AG09309 (cell line): Measurements from ENCODE around the gene STX16.
A peak's percentile ranks its signal among the peaks of the same experiment; 100 is the strongest.

Experiments
- DNase-seq: peaks from one replicate; pipeline ENCODE4 v3.0.0-alpha.2; 2010; ENCODE audit warnings: low read depth
- H3K4me3 ChIP-seq: 2 replicates; pipeline ENCODE4 v1.5.1; 2011; ENCODE audit warnings: mild to moderate bottlenecking, low read depth, low read length, moderate library complexity; ENCODE audit not compliant: control insufficient read depth
- TF ChIP-seq, protein P1 (sequence below): IDR thresholded peaks from 2 replicates; pipeline ENCODE4 v1.5.1; 2011; ENCODE audit warnings: mild to moderate bottlenecking, low read depth, low read length, inconsistent platforms; ENCODE audit not compliant: insufficient read depth, control insufficient read depth; ENCODE audit errors: missing control alignments

Gene STX16

DNA sequence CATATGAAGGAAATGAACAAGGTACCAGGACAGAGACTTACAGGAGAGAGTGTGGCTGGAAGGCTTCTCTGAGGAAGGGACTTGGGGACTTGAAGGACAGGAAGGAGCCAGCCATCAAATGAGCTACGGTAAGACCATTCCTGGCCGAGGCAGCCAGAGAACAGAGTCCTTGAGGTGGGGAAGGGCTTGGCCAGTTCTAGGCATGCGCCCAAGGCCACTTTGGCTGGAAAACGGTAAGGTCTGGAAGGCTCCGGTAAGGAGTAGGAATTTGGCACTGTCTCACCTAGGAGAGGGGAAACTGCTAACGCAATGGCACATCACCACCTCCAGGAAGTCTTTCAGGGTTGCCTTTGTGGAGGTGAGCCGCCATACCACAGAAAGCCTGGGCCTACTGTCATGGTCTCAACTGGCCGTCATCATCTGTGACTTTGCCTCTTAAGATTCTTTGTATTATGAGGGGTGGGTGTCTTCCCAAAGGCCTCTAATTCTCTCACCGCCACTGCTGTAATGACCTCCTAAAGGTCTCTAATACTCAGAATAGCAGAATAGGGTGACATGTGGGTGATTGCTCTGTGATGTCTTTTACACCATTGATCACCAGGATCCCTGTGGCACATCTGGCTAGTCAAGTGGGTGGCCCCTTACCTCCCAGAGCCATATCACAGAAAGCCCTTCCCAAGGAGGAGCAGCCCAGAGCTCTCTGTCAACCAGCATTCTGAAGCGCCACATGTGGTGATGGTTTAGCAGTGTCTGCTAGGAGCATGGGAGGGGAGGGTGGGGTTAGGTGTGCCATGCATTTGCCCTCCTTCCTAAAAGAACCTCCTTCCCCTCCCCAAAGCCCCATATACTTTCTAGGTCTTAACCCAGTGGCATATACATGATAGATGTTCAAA, 17.7 kb upstream of the STX16 start:
- TF ChIP-seq, protein P1, sequence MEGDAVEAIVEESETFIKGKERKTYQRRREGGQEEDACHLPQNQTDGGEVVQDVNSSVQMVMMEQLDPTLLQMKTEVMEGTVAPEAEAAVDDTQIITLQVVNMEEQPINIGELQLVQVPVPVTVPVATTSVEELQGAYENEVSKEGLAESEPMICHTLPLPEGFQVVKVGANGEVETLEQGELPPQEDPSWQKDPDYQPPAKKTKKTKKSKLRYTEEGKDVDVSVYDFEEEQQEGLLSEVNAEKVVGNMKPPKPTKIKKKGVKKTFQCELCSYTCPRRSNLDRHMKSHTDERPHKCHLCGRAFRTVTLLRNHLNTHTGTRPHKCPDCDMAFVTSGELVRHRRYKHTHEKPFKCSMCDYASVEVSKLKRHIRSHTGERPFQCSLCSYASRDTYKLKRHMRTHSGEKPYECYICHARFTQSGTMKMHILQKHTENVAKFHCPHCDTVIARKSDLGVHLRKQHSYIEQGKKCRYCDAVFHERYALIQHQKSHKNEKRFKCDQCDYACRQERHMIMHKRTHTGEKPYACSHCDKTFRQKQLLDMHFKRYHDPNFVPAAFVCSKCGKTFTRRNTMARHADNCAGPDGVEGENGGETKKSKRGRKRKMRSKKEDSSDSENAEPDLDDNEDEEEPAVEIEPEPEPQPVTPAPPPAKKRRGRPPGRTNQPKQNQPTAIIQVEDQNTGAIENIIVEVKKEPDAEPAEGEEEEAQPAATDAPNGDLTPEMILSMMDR, result no peak
- H3K4me3 ChIP-seq, result no peak overlapping the region
- DNase-seq, result no peak

DNA sequence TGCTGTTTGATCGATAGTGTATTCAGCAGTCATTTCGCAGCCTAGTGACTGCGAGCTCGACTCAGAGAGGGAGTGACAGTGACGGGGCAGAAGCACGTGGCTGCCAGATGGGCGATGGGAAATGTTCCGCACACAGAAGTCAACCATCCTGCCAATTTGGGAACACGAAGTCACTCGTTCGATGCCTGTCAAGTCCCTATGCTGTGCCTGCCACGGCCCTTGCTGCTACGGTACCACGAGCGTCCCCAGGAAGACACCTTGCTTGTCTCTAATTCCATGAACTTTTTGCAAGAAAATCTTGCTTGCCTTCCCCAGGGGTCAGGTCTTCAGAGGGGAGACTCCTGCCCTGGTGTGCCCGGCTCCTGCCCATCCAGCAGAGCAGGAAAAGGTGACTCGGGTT, 17.0 kb upstream of the STX16 start:
- no peak overlapping the region for H3K4me3 ChIP-seq
- DNase-seq, result no peak
- TF ChIP-seq, protein P1, result no peak

DNA sequence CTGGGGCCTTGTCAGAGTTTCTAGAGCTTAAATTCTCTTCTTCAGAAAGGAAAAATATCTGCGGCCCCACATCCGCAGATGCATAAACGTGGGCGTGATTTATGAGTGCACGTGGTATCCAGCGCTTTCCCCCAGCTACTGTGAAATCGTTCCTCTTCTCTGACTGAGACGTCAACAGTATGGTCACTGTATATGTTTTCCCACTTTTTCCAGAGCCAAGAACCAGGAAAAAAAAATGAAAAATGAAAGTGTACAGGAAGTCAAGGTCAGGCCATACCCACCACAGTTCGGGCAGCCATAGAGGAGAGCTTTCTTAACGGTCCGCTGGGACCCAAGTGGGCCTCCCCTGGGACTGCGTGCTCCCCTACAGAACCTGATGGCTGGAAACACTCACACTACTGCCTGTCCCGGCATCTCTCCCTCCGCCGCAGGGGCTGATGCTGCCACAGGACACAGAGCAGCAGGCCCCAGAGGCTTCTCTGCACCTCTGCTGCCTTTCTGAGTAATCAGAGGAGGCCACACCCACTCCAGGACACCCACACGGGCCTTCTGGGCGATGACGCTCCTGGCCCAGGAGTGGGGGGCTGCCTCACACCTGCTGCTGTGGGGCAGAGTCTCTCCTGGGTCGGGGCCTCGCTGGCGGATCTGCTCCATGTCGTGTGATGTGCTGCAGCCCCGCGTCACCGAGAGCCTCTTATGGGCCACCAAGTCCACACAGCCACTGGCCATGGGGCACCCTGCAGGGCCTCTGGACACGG, 16.4 kb upstream of the STX16 start:
- TF ChIP-seq, protein P1, result no peak
- no peak for DNase-seq
- H3K4me3 ChIP-seq, result no peak overlapping the region

DNA sequence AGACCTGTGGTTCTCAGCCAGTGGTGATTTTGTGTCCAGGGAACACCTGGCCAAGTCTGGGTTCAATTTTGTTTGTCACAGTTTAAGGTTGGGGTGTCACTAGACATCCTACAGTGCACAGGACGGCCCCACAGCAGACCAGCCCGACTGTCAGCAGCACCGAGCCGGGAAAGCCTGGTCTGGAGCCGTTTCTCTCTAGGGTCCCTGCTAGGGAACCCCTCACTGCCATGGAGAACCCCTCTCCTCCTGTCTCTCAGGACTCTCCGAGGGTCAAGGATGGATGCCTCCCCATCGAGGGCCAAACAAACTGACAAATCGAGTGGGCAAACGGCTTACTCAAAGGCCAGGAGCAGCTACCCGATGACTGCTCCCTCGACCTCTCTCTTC, 15.8 kb upstream of the STX16 start:
- no peak for DNase-seq
- H3K4me3 ChIP-seq, result no peak overlapping the region
- TF ChIP-seq, protein P1, result no peak

DNA sequence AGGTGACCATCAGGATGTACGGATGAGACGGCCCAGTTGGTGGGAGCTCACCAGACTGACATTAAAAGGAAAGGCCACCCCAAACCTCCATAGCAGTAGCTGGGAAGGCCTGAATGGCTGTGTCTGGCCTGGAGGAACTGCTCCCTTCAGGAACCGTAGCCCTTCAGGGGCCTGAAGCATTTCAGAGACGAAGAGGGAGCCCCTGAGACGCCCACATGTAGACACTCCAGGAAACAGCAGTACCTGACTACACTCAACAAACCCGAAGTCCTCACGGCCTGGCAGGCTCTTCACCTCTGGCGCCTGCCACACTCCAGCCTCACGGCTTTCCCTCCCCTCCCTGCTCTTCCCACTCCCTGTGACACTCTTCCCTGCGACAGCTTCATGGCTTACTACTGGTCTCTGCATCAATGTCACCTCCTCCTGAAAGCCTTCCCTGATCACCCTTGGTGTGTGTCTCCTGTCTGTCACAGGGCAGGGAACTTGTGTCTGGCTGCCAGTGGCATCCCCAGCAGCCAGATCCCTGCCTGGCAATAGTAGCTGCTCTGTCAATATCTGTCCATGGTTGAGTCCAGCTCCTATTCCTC, 14.6 kb upstream of the STX16 start:
- TF ChIP-seq, protein P1, result no peak
- H3K4me3 ChIP-seq, result no peak overlapping the region
- DNase-seq, result no peak

DNA sequence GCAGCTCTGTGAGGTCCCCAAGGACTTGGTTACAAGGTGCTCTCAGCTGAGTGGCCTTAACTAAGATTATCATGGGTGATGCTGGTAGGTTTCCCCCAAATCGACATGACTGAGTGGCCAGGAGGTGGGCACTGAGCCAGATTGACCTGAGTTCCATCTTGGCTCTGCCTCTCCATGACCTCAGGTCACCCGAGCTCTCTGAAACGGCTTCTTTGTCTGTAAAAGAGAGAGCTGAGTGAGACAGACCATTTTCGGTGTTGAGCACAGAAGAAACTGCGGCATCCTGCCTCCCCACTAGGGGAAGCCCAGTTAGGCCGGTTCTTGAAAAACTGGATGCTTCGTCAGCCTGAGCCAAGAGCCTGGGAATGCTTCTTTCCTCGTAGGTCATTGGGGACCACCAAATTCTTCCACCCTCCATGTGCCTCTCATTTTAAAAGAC, 14.1 kb upstream of the STX16 start:
- TF ChIP-seq, protein P1, result peak; percentile 19
- H3K4me3 ChIP-seq, result no peak overlapping the region
- no peak for DNase-seq
